PC-9 (cell line): ENCODE data around the gene ANKFY1.

Experiments
- EZH2 ChIP-seq: fragments of 200-600 bp; sonication (generic); IDR thresholded peaks from 2 replicates; pipeline ENCODE4 v1.8.0; 2017; ENCODE audit warnings: antibody characterized with exemption, low read depth
- TF ChIP-seq, protein P1 (sequence below): fragments of 200-600 bp; sonication (generic); conservative IDR thresholded peaks from 2 replicates; pipeline ENCODE4 v1.6.1; 2017; ENCODE audit warnings: mixed run types, antibody characterized with exemption, mild to moderate bottlenecking, moderate library complexity

DNA sequence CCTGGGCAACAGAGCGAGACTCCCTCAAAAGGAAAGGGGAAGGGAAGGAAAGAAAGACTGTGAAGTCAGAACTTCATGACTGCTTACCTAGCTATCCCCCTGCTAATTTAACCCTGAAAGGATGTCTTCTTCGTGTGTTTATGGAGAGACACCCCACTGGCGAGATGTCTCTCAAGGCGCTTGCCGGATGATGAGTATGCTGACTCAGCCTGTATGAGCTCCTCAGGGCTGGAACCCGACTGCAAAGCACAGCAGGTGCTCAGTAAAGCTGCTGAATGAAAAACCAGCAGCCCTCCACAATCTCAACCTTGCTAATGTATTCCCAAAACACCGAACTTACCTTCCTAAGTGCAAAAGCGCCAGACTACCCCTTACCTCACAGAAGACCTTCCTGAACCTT is 2.3 kb downstream of the ANKFY1 start:
- TF ChIP-seq, protein P1, sequence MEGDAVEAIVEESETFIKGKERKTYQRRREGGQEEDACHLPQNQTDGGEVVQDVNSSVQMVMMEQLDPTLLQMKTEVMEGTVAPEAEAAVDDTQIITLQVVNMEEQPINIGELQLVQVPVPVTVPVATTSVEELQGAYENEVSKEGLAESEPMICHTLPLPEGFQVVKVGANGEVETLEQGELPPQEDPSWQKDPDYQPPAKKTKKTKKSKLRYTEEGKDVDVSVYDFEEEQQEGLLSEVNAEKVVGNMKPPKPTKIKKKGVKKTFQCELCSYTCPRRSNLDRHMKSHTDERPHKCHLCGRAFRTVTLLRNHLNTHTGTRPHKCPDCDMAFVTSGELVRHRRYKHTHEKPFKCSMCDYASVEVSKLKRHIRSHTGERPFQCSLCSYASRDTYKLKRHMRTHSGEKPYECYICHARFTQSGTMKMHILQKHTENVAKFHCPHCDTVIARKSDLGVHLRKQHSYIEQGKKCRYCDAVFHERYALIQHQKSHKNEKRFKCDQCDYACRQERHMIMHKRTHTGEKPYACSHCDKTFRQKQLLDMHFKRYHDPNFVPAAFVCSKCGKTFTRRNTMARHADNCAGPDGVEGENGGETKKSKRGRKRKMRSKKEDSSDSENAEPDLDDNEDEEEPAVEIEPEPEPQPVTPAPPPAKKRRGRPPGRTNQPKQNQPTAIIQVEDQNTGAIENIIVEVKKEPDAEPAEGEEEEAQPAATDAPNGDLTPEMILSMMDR: no peak
- TF ChIP-seq EZH2: no peak
